ENCODE results near the gene AUTS2. TPM values are rescaled to one million over a fixed set of nuclear protein-coding genes. Genes with fewer than 3 reads are reported as not detected.

The AUTS2 gene
- total RNA-seq, 1 experiment from 2014 or later, result 2.3 TPM

GRCh38 chr7:70502117-70502863 lies 904.0 kb downstream of the AUTS2 start:
- in situ Hi-C loops (cut with HindIII; ENCODE audit: low pct_unique_long_range_greater_than_20kb, low sequenced_read_pairs), result no loop called here
- no peak for DNase-seq (ENCODE audit: low read depth)

DNA sequence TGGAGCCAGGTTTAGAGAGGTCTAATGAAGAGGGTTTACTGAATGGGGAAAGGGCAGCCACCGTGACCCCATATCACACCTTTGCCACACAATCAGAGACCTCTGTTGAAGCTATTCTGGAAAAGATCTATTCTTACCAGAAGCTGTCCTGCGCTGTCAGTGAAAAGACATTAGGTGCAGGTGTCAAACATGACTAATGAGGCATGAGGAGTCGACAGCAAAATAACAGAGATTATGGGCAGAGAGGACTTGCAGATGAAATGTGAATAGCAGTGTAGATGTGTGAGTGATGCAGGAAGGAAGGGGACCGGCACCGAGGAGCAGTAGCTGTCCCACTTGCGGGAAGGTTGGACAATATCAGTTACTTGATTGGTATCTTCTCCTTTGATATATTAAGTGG lies 906.0 kb downstream of the AUTS2 start:
- in situ Hi-C loops (cut with HindIII; ENCODE audit: low pct_unique_long_range_greater_than_20kb, low sequenced_read_pairs), result no loop called here
- no peak for DNase-seq (ENCODE audit: low read depth)

DNA sequence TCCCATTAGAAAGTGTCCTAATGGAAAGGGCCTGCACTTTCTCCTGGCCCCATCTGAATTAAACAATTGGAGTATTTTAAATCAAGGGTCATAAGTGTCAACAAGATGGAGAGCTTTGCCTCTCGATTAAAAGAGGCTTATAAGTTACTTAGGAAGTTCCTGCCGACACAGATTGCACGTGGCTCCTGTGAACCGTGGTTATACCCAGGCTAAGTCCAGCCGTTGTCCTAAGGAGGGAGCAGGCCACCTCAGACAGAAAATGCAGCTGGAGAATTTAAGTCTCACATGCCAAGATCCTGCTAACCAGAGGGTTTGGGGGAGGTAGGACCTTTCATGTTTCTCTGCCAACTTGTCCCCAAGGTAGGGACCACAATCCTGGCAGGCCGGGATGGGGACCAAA lies 907.2 kb downstream of the AUTS2 start:
- in situ Hi-C loops (cut with HindIII; ENCODE audit: low pct_unique_long_range_greater_than_20kb, low sequenced_read_pairs), result no loop called here

DNA sequence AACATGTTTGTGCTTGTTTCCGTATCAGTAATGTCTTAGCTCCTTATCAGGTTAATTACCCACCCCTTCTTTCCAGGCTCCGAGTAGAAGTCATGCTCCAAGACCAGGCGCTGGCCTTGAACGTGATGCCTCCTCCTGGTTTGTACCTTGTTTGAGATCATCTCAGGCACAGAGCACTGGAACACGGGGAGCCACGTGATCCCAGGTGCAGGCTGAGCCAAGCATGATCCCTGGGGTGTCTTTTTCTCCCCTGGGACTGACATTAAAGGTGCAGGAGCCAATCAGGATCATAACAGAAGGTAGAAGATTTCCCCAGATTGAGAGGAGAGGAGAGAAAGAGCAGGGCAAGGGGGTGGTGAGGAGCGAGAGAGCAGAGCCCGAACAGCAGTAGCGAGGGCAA lies 907.6 kb downstream of the AUTS2 start:
- DNase-seq (ENCODE audit: low read depth), result no peak
- in situ Hi-C loops (cut with HindIII; ENCODE audit: low pct_unique_long_range_greater_than_20kb, low sequenced_read_pairs), result no loop called here

More for the DNA sequence above, 907.2 kb downstream of the AUTS2 start:
- DNase-seq (ENCODE audit: low read depth), result no peak

DNA sequence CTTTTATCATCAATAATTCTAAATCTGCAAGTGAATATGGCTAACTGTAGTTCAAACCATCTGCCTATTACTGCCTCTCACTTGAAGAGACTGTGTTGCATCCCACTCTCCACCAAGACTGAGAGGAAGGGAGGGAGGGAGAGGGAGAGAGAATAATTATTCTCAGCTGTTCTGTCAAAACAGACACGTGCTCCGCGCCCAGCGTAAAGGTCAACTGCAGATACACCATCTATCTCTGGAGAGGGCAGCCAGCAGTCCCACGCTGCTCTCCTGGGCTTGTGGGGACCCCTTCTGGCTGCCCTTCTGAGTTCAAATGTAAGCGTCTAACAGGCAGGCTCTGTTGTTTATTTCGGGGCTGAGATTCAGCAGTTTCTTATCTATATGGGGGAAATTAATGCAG lies 908.2 kb downstream of the AUTS2 start:
- in situ Hi-C loops (cut with HindIII; ENCODE audit: low pct_unique_long_range_greater_than_20kb, low sequenced_read_pairs), result no loop called here
- no peak for DNase-seq (ENCODE audit: low read depth)

DNA sequence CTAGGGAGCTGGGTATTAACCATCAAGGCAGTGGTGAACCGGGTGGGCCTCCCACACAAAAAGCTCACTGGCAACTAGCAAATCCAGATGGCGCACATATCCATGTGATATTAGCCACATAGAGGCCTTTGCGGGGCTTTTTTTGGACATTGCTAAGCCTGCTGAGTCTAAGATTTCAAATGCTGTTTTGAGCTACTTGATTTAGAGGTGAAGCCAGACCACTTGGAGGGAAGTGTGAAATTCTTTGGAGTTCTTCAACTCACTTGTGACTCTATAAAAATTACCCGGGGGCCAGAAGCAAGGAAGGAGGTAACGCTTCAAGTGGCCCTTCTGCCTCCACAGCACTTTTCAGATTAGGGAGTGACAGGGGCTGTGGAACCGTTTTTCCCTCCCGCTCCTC lies 913.9 kb downstream of the AUTS2 start:
- in situ Hi-C loops (cut with HindIII; ENCODE audit: low pct_unique_long_range_greater_than_20kb, low sequenced_read_pairs), result no loop called here
- DNase-seq (ENCODE audit: low read depth), result no peak

- DNase-seq (ENCODE audit: low read depth), result no peak
- in situ Hi-C loops (cut with HindIII; ENCODE audit: low pct_unique_long_range_greater_than_20kb, low sequenced_read_pairs), result no loop called here
Measured at GRCh38 chr7:70512761-70513160, 914.5 kb downstream of the AUTS2 start.

- in situ Hi-C loops (cut with HindIII; ENCODE audit: low pct_unique_long_range_greater_than_20kb, low sequenced_read_pairs), result no loop called here
- DNase-seq (ENCODE audit: low read depth), result no peak
Measured at GRCh38 chr7:70520611-70521010, 922.3 kb downstream of the AUTS2 start.

- in situ Hi-C loops (cut with HindIII; ENCODE audit: low pct_unique_long_range_greater_than_20kb, low sequenced_read_pairs), result no loop called here
- no peak for DNase-seq (ENCODE audit: low read depth)
Measured at GRCh38 chr7:70523249-70523988, 925.1 kb downstream of the AUTS2 start.

DNA sequence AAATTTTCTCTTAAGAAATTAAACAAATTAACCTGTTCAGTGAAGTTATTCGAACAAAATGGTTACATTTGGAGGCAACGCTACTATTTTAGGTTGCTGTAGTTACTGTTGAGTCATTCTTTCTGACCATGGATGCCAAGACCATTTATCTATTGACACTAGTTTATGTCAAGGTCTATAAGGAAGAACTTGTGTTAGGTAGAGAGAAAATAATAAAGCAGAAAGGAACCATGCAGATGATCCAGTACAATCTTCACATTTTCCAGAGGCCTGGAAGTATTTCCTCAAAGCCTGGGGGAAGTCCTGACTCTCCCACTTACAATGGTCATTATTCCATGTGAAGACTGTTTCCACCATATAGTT lies 925.7 kb downstream of the AUTS2 start:
- no peak for DNase-seq (ENCODE audit: low read depth)
- in situ Hi-C loops (cut with HindIII; ENCODE audit: low pct_unique_long_range_greater_than_20kb, low sequenced_read_pairs), result no loop called here

DNA sequence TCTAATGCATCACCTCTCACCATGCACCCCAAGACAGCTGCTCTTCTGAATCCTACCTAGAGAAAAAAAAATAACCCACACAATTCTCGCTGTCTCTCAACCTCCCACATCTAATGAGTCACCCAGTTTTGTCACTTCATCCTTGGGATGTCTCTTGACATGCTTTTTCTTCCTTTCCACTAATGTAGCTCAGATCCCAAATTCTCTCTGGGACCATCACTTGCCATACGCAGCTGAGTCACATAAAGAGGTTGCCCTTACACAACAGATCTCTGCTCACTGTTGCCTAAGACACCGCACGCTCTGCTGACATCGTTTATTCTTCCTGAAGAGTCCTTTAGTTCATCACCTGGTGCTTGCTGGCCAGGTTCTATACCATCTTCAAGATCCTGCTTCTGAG lies 927.7 kb downstream of the AUTS2 start:
- DNase-seq (ENCODE audit: low read depth), result no peak
- in situ Hi-C loops (cut with HindIII; ENCODE audit: low pct_unique_long_range_greater_than_20kb, low sequenced_read_pairs), result no loop called here

GRCh38 chr7:70527520-70528115 lies 929.3 kb downstream of the AUTS2 start:
- in situ Hi-C loops (cut with HindIII; ENCODE audit: low pct_unique_long_range_greater_than_20kb, low sequenced_read_pairs), result no loop called here
- DNase-seq (ENCODE audit: low read depth), result no peak

DNA sequence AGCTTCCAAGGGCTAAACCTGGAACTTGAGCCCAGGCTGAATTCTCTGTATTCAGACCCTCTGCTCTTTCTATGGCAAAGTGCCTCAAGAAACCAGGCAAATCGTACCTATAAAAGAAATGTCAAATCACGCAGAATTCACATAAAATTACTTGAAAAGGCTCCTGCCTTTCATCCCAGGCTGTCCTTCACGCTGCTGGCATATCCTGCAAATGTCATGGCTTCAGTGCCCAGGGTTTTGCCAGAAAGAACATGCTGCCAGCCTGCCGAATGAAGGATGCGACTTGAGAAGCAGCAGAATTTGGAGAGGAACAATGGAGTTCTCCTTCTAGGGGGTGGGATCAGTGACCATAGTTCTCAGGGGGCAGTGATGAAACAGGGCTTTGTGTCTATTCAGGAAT lies 931.2 kb downstream of the AUTS2 start:
- in situ Hi-C loops (cut with HindIII; ENCODE audit: low pct_unique_long_range_greater_than_20kb, low sequenced_read_pairs), result no loop called here
- no peak for DNase-seq (ENCODE audit: low read depth)

DNA sequence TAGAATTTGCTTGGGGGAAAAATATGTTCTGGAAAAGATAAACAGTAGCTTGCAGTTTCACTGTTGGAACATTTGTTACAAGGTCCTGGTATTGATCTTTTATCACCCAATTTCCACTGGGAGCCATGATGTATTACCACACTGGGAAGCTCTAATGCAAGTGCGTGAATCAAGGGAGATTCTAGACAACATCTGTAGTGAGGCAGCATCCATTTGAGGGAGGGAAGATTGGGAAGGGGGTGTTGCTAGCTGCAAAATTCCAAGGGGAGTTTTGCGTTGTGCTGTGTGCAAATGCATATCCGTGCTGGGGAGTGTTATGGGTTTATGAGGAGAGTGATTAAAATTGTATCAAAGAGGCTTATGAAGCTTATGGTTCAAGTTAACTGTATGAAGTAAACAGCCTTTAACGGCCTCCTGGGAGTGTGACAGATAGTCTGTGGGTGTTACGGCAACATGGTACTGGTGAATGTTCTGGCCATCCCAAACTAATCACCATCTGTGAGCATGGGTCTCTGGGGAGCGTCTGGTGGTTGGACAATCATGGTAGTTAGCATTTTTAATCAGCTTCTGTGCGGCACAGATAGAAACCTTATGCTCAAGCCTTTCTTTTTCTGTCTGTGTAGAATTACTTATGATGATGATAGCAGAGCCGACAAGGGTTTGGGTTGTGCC lies 931.8 kb downstream of the AUTS2 start:
- no peak for DNase-seq (ENCODE audit: low read depth)
- in situ Hi-C loops (cut with HindIII; ENCODE audit: low pct_unique_long_range_greater_than_20kb, low sequenced_read_pairs), result no loop called here

DNA sequence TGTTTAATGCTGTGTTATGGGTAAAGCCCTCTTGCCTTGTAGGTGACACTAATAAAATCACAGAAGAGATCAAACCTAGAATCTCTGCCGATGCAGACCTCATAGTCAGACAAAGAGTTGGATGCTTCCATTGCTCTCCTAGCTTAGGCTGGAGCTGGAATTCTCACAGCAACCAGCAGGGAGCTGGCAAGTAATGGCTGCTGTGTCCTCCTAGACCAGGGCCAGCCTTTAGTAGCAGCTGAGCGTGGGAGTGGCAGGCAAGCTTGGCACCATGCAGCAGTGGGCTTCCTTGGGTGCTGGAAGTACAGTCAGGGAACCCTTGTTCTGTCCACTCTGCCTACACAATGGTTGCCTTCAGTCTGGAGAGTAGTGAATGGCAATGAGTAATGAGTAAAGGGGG lies 935.3 kb downstream of the AUTS2 start:
- DNase-seq (ENCODE audit: low read depth), result no peak
- in situ Hi-C loops (cut with HindIII; ENCODE audit: low pct_unique_long_range_greater_than_20kb, low sequenced_read_pairs), result no loop called here

DNA sequence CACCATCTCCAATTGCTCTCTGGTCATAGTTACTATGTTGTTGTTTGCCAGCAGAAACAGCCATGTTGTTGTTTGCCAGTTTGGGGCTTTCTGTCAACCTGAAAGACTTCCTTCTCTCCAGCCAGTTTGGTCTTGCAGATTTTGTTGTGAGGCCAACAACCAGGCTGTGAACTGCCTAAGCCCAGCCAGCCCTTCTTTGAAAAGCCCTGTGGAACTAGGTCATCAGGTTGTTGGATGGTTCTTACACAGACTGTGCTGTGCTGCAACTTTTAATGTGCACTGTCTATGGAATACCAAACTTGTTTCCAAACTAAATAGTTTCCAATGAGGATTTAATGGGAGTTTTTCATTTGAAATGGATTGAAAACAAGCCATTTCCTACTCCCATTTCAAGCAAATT lies 940.9 kb downstream of the AUTS2 start:
- DNase-seq (ENCODE audit: low read depth), result no peak
- in situ Hi-C loops (cut with HindIII; ENCODE audit: low pct_unique_long_range_greater_than_20kb, low sequenced_read_pairs), result no loop called here

GRCh38 chr7:70539617-70540016 lies 941.3 kb downstream of the AUTS2 start:
- in situ Hi-C loops (cut with HindIII; ENCODE audit: low pct_unique_long_range_greater_than_20kb, low sequenced_read_pairs), result no loop called here
- no peak for DNase-seq (ENCODE audit: low read depth)

- in situ Hi-C loops (cut with HindIII; ENCODE audit: low pct_unique_long_range_greater_than_20kb, low sequenced_read_pairs), result no loop called here
- no peak for DNase-seq (ENCODE audit: low read depth)
Measured at GRCh38 chr7:70540641-70541040, 942.4 kb downstream of the AUTS2 start.

DNA sequence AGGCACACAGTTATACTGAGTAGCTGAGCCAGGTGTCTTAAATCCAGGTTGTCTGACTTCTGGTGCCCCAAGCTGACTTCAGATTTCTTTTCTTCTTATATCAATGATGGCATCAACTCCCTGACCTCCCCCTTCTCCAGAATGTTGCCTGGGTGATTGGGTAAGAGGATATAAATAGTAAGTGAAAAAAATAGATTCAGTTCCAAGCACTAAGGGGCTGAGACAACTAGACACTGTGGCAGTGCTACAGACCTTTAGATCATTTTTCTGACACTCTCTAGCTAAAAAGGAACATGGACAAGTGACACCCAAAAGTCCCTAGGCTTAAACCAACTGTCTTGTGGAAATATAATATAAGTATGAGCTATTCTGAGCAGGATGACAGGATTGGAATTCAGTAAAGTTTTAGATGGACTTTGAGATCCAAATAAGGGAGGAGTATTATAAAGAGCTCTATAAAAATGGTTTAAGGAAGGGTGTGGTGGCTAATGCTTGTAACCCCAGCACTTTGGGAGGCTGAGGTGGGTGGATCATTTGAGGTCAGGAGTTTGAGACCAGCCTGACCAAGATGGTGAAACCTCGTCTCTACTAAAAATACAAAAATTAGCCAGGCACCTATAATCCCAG lies 944.6 kb downstream of the AUTS2 start:
- in situ Hi-C loops (cut with HindIII; ENCODE audit: low pct_unique_long_range_greater_than_20kb, low sequenced_read_pairs), result no loop called here
- DNase-seq (ENCODE audit: low read depth), result no peak
